ENCODE measurements around the gene RANBP3. TPM values are rescaled to one million over a fixed set of nuclear protein-coding genes. Genes with fewer than 3 reads are reported as not detected.

Gene RANBP3
- total RNA-seq, 5 donors from 2014 or later (not counting 1 experiment from before 2014, with no cell fraction given), result 90.2 to 101 (median 98.3) TPM

- H3K27ac Mint-ChIP-seq, result no peak overlapping the region
These were observed 81.4 kb downstream of the RANBP3 start for GRCh38 chr19:5896365-5897076.

DNA sequence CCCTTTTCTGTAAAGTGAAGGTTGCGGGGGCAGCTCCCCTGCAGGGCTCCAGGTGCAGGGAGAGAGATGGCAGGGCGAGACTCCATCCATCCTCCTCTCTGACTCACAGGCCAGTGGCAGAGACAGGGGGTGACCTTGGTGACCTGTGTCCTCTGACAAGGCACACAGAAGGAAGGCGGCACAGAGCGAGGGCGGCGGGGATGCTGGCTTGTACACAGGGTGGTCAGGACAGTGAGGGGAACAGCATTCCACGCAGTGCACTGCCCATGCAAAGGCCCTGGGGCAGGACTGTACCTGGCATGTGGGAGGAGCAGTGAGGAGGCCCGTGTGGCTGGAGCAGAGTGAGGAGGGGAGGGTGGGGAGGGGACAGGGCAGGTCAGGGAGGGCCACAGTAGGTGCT lies 82.0 kb downstream of the RANBP3 start:
- Histone ChIP-seq H3K4me3 (ENCODE audit: control insufficient read depth in 1 of 2, extremely low read depth in 1 of 2, low read length in 1 of 2) (no peak overlapping the region), H3K9me3 (no peaks in the 10 kb centered on the region), H3K4me1 (ENCODE audit: control insufficient read depth in 1 of 2, extremely low read depth in 1 of 2, insufficient read depth in 2 of 2, low read length in 2 of 2) (peaks cover 0 to 21% of the 10 kb centered on the region in 2 experiments), H3K27me3 (replicated peaks in 1 of 2; ENCODE audit: control insufficient read depth in 2 of 2, extremely low read depth in 1 of 2, insufficient read depth in 2 of 2, low read length in 1 of 2) (peaks cover 0 to 18% of the 10 kb centered on the region in 2 experiments), H3K36me3 (ENCODE audit: control insufficient read depth in 2 of 2, extremely low read depth in 1 of 2, insufficient read depth in 1 of 2, low read length in 1 of 2) (peaks cover 8 to 25% of the 10 kb centered on the region in 2 donors), H3K27ac (ENCODE audit: low read length) (no peak overlapping the region)
- DNase-seq (no peak), ATAC-seq (replicated peaks in 1 of 4) (no peak)
- CTCF ChIA-PET, result no interaction called here
- H3K36me3 Mint-ChIP-seq, result peaks cover 7% of the 10 kb centered on the region
- no peak overlapping the region for H3K4me3 Mint-ChIP-seq
- WGBS (ENCODE audit: insufficient coverage), result 92% methylated on average over 7 of the region's 8 CpGs
- H3K9me3 Mint-ChIP-seq, result no peaks in the 10 kb centered on the region
- H3K27ac Mint-ChIP-seq, result no peak overlapping the region
- POLR2A ChIA-PET, result no interaction called here
- no peaks in the 10 kb centered on the region for H3K27me3 Mint-ChIP-seq
- H3K4me1 Mint-ChIP-seq, result peaks cover 7 to 17% (median 11%) of the 10 kb centered on the region in 3 donors

More at GRCh38 chr19:5896365-5897076, 81.4 kb downstream of the RANBP3 start:
- ATAC-seq (replicated peaks in 1 of 4) (no peak), DNase-seq (no peak)
- H3K4me1 Mint-ChIP-seq, result peaks cover 13 to 23% (median 17%) of the 10 kb centered on the region in 3 donors
- WGBS (ENCODE audit: insufficient coverage), result 96% methylated on average over 24 of the region's 29 CpGs
- H3K27me3 Mint-ChIP-seq, result no peaks in the 10 kb centered on the region
- H3K4me3 Mint-ChIP-seq, result no peak overlapping the region
- Histone ChIP-seq H3K4me3 (ENCODE audit: control insufficient read depth in 1 of 2, extremely low read depth in 1 of 2, low read length in 1 of 2) (no peak overlapping the region), H3K9me3 (no peaks in the 10 kb centered on the region), H3K4me1 (ENCODE audit: control insufficient read depth in 1 of 2, extremely low read depth in 1 of 2, insufficient read depth in 2 of 2, low read length in 2 of 2) (peaks cover 0 to 25% of the 10 kb centered on the region in 2 experiments), H3K27me3 (replicated peaks in 1 of 2; ENCODE audit: control insufficient read depth in 2 of 2, extremely low read depth in 1 of 2, insufficient read depth in 2 of 2, low read length in 1 of 2) (peaks cover 0 to 11% of the 10 kb centered on the region in 2 experiments), H3K27ac (ENCODE audit: low read length) (no peak overlapping the region), H3K36me3 (ENCODE audit: control insufficient read depth in 2 of 2, extremely low read depth in 1 of 2, insufficient read depth in 1 of 2, low read length in 1 of 2) (peaks cover 8 to 25% of the 10 kb centered on the region in 2 donors)
- H3K36me3 Mint-ChIP-seq, result peaks cover 11% of the 10 kb centered on the region
- CTCF ChIA-PET, result no interaction called here
- POLR2A ChIA-PET, result interaction anchor here in 1 of 2 donors (0.6 kb wide), 1 partner anchor 127 kb away, joined by 4 read pairs; no protein-coding TSS in a partner anchor
- no peaks in the 10 kb centered on the region for H3K9me3 Mint-ChIP-seq

DNA sequence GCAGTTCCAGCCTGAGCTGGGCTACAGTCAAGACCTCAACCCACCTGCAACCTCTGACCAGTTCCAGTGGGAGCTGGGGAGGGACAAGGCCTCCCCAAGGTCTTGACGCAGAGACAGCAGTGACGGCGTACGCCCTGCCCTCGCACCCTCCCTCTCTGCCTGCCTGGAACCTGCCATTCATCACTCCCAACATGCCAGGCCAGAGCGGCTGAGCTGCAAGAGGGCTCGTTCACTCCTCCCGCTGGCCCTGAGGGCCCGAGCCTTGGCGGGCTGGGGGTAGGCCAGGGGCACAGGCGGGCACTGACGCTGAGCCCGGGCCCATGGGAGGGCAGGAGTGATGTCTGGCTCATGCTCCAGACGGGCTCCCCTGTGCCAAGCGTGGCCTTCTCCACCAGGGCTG lies 82.5 kb downstream of the RANBP3 start:
- Mint-ChIP-seq H3K9me3 (no peaks in the 10 kb centered on the region), H3K36me3 (peaks cover 6% of the 10 kb centered on the region), H3K4me1 (peaks cover 6 to 16% (median 10%) of the 10 kb centered on the region in 3 donors), H3K27me3 (no peaks in the 10 kb centered on the region), H3K4me3 (no peak overlapping the region), H3K27ac (no peak overlapping the region)
- Histone ChIP-seq H3K27ac (ENCODE audit: low read length) (no peak overlapping the region), H3K4me1 (ENCODE audit: control insufficient read depth in 1 of 2, extremely low read depth in 1 of 2, insufficient read depth in 2 of 2, low read length in 2 of 2) (peaks cover 0 to 19% of the 10 kb centered on the region in 2 experiments), H3K36me3 (ENCODE audit: control insufficient read depth in 2 of 2, extremely low read depth in 1 of 2, insufficient read depth in 1 of 2, low read length in 1 of 2) (peaks cover 8 to 25% of the 10 kb centered on the region in 2 donors), H3K9me3 (no peaks in the 10 kb centered on the region), H3K4me3 (ENCODE audit: control insufficient read depth in 1 of 2, extremely low read depth in 1 of 2, low read length in 1 of 2) (no peak overlapping the region), H3K27me3 (replicated peaks in 1 of 2; ENCODE audit: control insufficient read depth in 2 of 2, extremely low read depth in 1 of 2, insufficient read depth in 2 of 2, low read length in 1 of 2) (peaks cover 0 to 21% of the 10 kb centered on the region in 2 experiments)
- POLR2A ChIA-PET, result no interaction called here
- no peak for ATAC-seq (replicated peaks in 1 of 4)
- DNase-seq, result no peak
- CTCF ChIA-PET, result no interaction called here
- 81% methylated on average over 10 of the region's 15 CpGs for WGBS (ENCODE audit: insufficient coverage)

DNA sequence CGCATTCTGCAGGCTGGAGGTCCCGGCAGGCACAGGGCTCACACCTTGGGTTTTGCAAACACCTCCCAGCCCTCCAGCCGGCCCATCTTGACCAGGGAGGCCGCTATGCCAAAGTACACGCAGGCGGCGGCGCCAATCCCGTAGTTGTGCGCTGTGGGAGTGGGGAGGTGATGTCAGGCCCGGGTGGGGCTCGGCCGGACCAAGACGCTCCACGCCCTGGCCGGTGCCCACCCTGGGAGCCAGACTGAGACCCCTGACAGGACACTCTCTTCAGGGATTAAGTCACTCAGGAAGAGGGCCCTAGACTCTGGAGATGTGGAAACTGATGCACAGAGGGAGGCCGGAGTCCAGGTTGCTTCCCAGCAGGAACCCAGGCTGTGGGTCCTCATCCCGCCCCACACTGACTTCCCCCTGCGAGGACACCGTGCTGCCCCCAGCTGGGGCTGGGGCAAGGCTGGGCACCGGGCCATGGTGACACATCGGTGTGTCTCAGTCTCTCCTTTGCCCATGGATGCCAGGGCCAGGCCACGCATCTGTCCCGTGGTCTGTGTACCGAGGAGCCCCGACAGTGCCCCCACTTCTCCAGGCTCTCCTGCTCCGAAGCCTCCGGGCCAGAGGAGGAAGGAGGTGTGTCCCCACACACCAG lies 83.1 kb downstream of the RANBP3 start:
- Mint-ChIP-seq H3K9me3 (no peaks in the 10 kb centered on the region), H3K36me3 (peaks cover 3% of the 10 kb centered on the region), H3K27ac (no peak overlapping the region), H3K4me3 (no peak overlapping the region), H3K4me1 (peaks cover 3 to 11% (median 4%) of the 10 kb centered on the region in 3 donors), H3K27me3 (peaks cover 0 to 1% of the 10 kb centered on the region in 2 donors)
- CTCF ChIA-PET, result no interaction called here
- H3K9me3 ChIP-seq, result no peaks in the 10 kb centered on the region
- peaks cover 0 to 26% of the 10 kb centered on the region in 2 experiments for H3K27me3 ChIP-seq (replicated peaks in 1 of 2; ENCODE audit: control insufficient read depth in 2 of 2, extremely low read depth in 1 of 2, insufficient read depth in 2 of 2, low read length in 1 of 2)
- H3K4me1 ChIP-seq (ENCODE audit: control insufficient read depth in 1 of 2, extremely low read depth in 1 of 2, insufficient read depth in 2 of 2, low read length in 2 of 2), result peaks cover 0 to 13% of the 10 kb centered on the region in 2 experiments
- H3K36me3 ChIP-seq (ENCODE audit: control insufficient read depth in 2 of 2, extremely low read depth in 1 of 2, insufficient read depth in 1 of 2, low read length in 1 of 2), result peaks cover 8 to 21% of the 10 kb centered on the region in 2 donors
- no peak for ATAC-seq (replicated peaks in 1 of 4)
- 93% methylated on average over 15 of the region's 28 CpGs for WGBS (ENCODE audit: insufficient coverage)
- no peak overlapping the region for H3K4me3 ChIP-seq (ENCODE audit: control insufficient read depth in 1 of 2, extremely low read depth in 1 of 2, low read length in 1 of 2)
- DNase-seq, result no peak
- POLR2A ChIA-PET, result no interaction called here
- no peak overlapping the region for H3K27ac ChIP-seq (ENCODE audit: low read length)

- no peak for ATAC-seq (replicated peaks in 1 of 4)
- 88% methylated on average over 24 of the region's 28 CpGs for WGBS (ENCODE audit: insufficient coverage)
- Mint-ChIP-seq H3K27me3 (peaks cover 4 to 6% of the 10 kb centered on the region in 2 donors), H3K4me3 (no peak overlapping the region), H3K27ac (no peak overlapping the region), H3K9me3 (no peaks in the 10 kb centered on the region), H3K36me3 (peaks cover 3% of the 10 kb centered on the region), H3K4me1 (peaks cover 3 to 8% (median 4%) of the 10 kb centered on the region in 3 donors)
- DNase-seq, result no peak
- Histone ChIP-seq H3K27me3 (replicated peaks in 1 of 2; ENCODE audit: control insufficient read depth in 2 of 2, extremely low read depth in 1 of 2, insufficient read depth in 2 of 2, low read length in 1 of 2) (peaks cover 0 to 32% of the 10 kb centered on the region in 2 experiments), H3K4me3 (ENCODE audit: control insufficient read depth in 1 of 2, extremely low read depth in 1 of 2, low read length in 1 of 2) (no peak overlapping the region), H3K9me3 (no peaks in the 10 kb centered on the region), H3K36me3 (ENCODE audit: control insufficient read depth in 2 of 2, extremely low read depth in 1 of 2, insufficient read depth in 1 of 2, low read length in 1 of 2) (peaks cover 8 to 21% of the 10 kb centered on the region in 2 donors), H3K4me1 (ENCODE audit: control insufficient read depth in 1 of 2, extremely low read depth in 1 of 2, insufficient read depth in 2 of 2, low read length in 2 of 2) (peaks cover 0 to 11% of the 10 kb centered on the region in 2 experiments), H3K27ac (ENCODE audit: low read length) (no peak overlapping the region)
- ChIA-PET CTCF (no interaction called here), POLR2A (no interaction called here)
These were observed 83.8 kb downstream of the RANBP3 start for GRCh38 chr19:5893907-5894703.

- no peak overlapping the region for H3K27ac Mint-ChIP-seq
- H3K9me3 ChIP-seq, result no peaks in the 10 kb centered on the region
- no peaks in the 10 kb centered on the region for H3K9me3 Mint-ChIP-seq
- peaks cover 0 to 32% of the 10 kb centered on the region in 2 experiments for H3K27me3 ChIP-seq (replicated peaks in 1 of 2; ENCODE audit: control insufficient read depth in 2 of 2, extremely low read depth in 1 of 2, insufficient read depth in 2 of 2, low read length in 1 of 2)
- ATAC-seq (replicated peaks in 1 of 4), result no peak
- H3K4me3 Mint-ChIP-seq, result no peak overlapping the region
- H3K4me3 ChIP-seq (ENCODE audit: control insufficient read depth in 1 of 2, extremely low read depth in 1 of 2, low read length in 1 of 2), result no peak overlapping the region
- H3K4me1 ChIP-seq (ENCODE audit: control insufficient read depth in 1 of 2, extremely low read depth in 1 of 2, insufficient read depth in 2 of 2, low read length in 2 of 2), result peaks cover 0 to 11% of the 10 kb centered on the region in 2 experiments
- CTCF ChIA-PET, result no interaction called here
- H3K27ac ChIP-seq (ENCODE audit: low read length), result no peak overlapping the region
- peaks cover 6% of the 10 kb centered on the region in 2 donors for H3K27me3 Mint-ChIP-seq
- peaks cover 3% of the 10 kb centered on the region for H3K36me3 Mint-ChIP-seq
- peaks cover 3 to 8% (median 4%) of the 10 kb centered on the region in 3 donors for H3K4me1 Mint-ChIP-seq
- peaks cover 8 to 21% of the 10 kb centered on the region in 2 donors for H3K36me3 ChIP-seq (ENCODE audit: control insufficient read depth in 2 of 2, extremely low read depth in 1 of 2, insufficient read depth in 1 of 2, low read length in 1 of 2)
- DNase-seq, result no peak
- POLR2A ChIA-PET, result no interaction called here
- 92% methylated on average over 11 of the region's 13 CpGs for WGBS (ENCODE audit: insufficient coverage)
These were observed 84.5 kb downstream of the RANBP3 start for GRCh38 chr19:5893296-5893903.

Data from T-cell (primary cell).